ENCODE results near the gene TTC22.
A peak's percentile ranks its signal among the peaks of the same experiment; 100 is the strongest.

Gene TTC22

DNA sequence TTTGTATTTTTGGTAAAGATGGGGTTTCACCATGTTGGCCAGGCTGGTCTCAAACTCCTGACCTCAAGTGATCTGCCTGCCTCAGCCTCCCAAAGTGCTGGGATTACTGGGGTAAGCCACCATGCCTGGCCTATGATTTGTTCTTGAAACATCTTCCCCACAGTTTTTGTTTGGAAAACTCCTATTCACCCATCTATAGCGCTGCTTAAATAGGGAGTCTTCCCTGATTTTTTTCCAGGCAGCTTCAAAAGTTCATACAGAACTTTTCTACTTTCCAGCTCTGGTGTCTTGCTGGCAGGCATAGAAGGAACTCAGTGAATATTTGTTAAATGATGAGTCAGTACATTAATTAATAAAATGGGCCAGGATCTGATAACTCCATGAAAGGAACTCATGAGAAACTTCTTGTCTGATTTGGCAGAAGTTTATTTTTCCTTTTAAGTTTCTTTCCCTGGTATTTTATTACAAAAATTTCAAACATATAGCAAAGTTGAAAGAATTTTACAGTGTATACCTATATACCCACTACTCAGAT is 33.0 kb upstream of the TTC22 start:
- DNase-seq: no peak

DNA sequence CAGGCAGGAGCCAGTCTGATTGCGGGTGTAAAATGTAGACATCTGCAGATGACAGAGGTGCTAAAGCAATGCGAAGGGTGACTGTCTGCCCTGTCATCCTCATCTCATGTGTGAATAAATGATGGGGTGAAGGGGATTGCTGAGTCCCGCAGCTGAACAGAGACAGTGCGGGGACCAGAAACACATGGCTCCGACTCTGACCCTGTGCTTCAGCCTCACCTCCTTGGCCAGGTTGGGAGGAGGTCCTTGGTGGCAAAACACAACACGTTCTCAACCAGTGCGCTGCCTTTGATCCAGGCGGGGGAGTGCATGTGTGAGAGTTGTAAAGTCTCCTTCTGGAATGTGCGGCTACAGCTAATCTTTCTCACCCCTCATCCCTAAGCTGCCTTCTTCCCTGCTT is 32.0 kb upstream of the TTC22 start:
- DNase-seq: no peak

DNA sequence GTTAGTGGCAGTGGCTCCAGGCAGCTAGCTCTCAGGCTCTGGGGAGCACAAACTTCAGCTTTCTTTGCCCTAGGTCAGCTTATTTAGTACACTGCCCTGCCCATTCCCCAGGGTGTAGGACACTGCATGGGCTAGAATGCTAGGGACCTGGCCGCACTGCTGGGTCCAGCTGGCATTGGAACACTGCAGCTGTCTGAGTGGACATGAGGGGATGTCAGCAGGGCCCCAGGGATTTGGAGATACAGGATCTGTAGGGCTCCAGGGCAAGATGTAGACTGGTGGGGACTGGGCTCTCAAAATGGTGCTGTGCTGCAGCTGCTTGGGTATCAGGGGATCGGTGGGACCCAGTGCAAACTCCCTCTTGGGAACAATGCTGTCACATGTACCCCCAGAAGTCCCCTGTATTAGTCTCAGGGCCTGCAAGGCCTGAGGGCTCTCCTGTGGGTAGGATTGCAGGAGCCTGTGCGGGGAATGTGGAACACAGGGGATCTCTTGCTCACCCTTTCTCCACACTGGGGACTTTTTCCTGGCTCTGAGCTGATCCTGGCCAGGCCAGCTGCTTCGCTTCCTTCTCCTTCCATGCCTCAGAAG is 25.2 kb upstream of the TTC22 start:
- no peak for DNase-seq

DNA sequence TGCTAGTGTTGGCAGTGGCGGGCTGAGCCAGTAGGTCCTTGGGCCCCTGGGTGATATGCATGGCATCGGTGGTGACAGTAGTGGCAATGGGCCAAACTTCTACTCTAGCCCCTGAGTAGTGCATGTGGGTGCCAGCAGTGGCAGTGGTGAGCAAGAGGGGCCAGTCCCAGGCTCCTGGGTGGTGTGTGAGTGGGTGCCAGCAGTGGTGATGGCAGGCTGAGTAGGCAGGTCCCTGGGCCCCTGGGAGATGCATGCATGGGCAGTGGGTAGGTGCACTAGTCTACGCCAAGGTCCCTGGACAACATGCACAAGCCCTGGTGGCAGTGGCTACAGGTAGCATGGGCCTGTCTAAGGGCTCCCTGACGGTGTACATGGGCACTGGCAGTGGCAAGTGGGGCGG is 24.6 kb upstream of the TTC22 start:
- no peak for DNase-seq

DNA sequence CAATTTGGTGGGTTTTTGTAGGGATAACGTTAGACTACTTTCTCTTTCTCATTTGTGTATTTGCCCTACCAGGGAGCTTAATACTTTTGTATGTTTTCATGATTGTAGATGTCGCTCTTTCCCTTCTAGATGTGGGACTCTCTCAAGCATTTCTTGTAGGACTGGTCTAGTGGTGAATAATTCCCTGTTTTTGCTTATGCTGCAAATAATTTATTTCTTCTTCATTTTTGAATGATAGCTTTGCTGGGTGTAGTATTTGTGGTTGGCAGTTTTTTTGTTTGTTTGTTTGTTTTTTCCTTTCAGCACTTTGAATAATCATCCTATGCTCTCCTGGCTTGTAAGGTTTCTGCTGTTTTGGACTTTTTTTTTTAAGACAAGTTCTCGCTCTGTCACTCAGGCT is 22.5 kb upstream of the TTC22 start:
- no peak for DNase-seq

DNA sequence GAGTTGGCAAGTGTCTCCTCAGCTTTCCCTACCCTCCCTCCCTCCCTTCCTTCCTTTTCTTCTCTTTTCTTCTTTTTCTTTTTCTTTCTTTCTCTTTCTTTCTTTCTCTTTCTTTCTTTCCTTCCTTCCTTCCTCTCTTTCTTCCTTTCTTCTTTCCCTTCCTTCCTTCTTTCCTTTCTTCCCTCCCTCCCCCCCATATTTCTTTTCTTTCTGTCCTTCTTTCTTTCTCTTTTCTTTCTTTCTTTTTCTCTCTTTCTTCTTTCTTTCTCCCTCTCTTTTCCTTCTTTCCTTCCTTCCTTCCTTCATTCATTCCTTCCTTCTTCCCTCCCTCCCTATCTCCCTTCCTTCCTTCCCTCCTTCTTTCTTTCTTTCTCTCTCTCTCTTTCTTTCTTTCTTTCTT is 18.6 kb upstream of the TTC22 start:
- DNase-seq: no peak

DNA sequence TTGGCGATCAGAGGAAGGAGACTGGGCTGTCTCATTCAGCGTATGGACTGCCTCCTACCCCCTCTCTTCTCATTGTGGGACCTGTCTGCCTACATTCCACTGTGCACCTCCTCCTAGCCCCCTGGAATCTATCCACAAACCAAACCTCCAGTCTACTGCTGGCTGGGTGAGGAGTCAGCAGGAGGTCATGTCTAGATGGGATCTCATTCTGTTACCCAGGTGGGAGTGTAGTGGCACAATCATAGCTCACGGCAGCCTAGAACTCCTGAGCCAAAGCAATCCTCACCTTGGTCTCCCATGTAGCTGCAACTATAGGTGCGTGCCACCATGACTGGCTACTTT is 18.0 kb upstream of the TTC22 start:
- no peak for DNase-seq

DNA sequence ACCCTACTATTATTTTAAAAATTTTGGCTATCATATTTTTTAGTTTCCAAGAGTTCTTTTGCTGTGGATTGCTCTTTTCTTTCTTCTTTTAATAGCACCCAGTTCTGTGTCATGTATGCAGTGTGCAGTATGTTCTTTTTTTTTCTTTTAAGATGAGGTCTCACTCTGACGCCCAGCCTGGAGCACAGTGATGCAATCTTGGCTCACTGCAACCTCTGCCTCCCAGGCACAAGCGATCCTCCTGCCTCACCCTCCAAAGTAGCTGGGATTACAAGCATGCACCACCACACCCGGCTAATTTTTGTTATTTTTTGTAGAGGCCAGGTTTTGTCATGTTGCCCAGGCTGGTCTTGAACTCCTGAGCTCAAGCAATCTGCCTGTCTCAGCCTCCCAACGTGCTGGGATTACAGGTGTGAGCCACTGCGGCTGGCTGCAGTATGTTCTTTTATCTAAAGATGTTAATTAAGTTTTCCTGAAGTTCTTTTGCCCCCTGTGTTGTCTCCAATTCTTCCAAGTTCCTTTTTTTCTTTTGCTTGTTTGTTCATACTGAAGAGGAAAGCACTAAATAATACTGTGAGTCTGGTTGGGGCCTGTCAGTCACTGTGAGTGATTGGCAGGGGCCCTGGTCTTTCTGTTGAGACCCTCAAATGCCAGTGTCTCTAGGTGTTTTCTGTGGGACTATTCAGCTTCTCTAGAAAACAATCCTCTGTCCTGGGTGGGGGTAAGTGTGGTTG is 17.5 kb upstream of the TTC22 start:
- no peak for DNase-seq

DNA sequence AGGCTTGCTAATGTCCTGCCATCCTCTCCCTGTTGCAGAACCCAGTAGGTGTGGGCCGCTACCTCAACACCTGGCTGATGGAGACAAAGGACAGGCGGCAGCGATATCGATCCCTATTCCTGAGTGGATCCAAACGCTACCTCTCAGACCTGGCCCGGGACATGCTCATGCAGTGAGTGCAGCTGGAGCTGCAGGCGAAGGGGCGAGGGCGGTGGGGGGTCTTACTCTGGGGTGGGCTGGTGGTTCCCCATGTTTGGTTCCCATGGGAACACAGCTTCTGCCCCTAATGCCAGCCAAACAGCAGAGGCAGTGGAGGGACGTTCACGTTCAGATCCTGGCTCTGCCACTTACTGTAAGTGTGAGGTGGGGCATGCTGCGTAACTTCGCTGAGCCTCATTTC is 15.8 kb upstream of the TTC22 start:
- no peak for DNase-seq

DNA sequence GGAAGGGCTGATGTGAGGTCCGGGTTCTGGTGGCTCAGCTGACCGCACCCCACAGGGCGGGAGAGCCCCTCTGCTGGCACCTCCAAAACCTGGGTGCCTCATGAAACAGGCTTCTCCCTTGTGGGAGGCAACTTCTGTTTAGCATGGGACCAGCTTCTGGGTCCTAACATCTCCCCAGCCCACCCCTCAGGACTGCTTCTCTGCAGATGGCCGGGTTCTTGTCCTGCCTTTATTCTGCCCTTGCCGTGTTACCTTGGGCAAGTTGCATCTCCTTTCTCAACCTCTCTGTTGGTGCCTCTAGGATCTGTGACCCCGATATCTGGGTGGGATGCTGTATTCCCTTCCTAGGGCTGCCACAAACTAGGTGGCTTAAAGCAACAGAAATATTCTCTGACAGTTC is 15.0 kb upstream of the TTC22 start:
- DNase-seq: no peak

DNA sequence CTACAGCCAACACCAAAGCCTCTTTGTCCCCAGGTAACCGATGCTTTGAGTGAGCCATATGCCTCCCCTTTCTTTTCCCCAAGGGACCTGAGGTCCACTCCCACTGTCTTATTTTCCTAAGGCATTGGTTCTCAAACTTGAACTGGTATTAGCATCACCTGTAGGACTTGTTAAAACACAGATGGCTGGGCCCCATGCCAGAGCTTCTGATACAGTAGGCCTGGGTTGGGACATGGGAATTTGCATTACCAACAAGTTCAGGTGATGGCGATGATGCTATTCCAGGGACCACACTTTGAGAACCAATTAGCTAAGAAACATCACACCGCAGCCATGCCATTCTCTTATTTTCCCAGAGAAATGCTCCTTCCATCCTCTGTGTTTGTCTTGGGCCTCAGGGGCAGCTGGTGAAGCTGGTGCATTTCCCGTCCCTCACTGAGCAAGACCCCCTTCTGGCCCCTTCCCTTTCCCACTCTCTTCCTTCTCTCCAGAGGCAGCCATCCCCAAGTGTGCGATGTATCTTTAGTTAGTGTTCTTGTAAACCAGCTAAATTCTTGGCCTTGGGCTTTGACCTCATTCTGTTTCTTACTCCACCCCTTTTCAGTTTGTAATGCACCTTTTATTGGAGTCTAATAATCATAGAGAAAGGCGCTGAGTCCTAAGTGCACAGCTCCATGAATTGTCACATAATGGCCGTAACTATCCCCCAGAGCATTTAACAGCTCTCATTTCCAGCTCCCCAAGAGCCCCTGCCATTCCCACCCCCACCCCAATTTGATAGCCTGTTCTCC is 14.2 kb upstream of the TTC22 start:
- no peak for DNase-seq

DNA sequence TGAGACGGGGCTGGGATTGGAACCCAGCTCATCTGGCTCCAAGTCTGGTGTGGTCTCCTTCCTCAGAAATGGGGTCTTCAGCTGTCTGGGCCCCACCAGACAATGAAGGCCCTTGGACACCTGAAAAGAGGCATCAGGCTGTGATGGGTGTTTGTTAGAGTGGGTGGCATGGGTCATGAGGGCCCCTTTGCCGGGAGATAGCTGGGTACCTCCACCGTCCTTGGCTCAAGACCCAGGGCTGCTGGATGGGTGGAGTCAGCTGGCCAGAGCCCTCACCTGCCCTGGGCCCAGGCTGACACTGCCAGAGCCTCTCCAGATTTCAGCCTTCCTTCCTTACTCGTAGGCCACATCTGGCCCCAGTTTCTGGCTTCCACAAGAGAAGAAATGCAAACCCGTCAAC is 13.4 kb upstream of the TTC22 start:
- DNase-seq: no peak

DNA sequence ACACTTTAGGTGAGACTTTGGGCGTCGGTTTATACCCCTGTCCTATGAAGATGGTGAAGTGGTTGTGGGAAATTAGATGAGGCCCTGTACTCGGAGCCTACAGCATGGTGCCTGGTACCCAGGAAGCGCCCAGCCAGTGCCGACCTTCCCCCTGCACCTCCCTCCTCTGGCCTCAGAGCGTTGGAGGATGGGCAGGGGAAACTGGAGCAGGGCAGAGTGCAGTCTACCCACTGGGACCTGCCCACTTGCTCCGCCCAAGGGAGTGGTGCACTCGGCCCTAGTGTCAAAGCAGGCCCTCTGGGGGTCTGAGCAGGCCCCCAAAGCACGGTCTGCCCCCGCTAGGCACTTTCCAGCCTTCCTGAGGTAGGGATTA is 13.0 kb upstream of the TTC22 start:
- no peak for DNase-seq

DNA sequence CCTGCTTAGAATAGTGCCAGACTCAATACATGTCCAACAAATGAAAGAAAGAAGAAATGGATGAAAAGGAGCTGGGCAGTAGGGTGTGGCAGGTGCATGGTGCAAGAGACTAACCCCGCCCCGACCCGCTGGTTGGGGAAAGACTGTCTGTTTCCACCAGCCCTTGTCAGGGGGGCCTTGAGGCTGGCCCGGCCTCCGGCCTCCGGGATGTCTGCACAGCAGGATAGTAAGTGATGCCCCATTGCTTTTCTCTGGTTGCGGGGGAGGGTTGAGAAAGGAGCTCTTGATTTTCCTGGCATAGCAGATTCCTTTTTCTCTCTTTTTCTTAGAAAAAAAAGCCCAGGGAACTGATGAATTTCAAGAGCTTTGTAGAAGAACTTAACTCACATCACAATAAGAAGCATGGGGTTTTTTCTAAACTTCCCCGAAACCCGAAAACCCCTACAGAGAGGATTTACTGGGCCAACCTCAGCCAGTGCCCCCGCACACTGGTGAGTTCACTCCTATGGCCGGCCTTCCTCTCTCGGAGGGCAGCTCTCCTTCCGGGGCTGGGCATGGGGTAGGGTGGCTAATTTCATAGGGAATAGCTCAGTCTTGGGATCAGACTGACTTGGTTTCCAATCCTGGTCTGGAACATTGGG is 12.5 kb upstream of the TTC22 start:
- DNase-seq: no peak

DNA sequence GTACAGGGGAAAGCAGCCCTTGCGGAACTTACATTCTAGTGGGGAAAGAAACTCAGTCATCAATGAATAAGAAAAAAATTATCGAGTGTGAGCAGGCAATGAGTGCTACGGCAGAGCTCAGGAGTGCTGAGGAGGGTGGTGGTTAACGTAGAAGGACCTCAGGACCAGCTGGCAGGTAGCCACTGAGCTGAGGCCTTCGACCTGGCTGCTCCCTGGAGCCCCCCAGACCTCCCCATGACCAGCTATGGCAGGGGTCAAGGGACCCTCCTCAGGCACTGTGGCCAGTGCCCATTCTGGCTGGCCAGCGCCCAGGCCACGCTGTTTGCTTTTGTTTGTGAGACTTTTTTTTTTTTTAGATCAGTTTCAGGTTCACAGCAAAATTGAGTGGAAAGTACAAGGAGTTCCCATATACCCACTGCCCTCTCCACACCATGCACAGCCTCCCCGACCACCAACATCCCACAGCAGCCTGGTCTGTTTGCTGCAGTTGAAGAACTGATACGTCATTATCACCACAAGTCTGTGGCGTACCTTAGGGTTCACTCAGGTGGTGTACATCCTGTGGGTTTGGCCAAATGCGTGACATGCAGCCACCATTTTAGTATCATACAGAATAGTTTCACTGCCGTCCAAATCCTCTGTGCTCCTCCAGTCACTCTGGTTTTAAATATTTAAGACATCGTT is 11.8 kb upstream of the TTC22 start:
- no peak for DNase-seq

DNA sequence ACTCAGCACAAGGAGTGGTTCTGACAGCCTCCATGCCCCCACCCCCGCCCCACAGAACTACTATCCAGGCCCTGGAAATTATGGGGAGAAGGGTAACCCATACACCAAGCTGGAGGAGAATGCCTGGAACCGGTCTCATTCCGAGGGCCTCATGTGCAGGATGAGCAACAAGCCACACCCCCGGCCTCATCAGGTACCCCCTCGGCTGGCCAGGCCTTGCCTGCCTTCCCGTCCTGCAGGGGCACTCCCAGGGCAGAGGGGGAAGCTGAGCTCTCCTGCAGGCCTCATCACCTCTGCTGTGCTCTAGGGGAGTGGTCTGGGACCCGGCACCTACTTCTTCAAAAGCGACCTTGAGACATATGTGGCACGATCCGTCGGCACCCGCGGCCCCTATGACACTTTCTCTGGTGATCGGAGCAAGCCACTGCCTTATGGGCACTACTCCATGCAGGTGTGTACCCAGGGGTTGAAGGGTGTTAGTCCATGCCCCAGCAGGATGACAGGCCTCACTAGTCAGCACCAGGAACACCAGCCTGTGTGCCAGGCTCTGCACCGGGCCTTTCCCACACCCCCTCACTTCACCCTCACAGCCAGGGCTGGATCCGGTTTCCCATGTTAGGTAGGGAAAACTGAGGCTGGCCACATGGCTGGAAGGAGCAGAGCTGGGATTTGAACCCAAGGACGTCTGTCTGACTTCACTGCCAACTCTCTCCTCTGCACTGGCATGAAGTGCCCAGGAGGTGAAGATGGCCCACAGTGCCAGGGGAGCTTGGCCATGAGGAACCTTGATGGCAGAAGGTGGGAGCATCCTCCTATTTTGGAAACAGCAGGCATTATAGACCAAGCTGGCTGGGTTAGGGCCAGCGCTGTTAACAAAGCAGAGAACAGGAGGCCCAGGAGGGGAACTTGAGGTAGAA is 10.9 kb upstream of the TTC22 start:
- DNase-seq: no peak

DNA sequence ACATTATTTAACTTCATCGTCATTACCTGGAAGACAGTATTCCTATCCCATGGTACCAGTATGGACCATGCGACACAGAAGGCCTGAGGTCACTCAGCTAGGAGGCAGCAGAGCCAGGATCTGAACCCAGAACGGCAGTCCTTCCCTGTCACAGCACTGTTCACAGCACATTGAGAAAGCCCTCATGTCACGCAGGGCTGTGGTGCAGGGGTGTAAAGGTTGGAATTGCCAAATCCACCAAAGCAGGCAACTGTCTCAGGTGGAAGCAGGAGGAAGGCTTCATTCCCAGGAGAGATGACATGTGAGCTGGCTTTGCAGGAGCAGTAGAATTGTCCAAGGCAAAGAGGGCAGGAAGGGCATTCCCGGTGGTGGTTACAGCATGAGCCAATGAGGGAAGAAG is 9.9 kb upstream of the TTC22 start:
- no peak for DNase-seq

DNA sequence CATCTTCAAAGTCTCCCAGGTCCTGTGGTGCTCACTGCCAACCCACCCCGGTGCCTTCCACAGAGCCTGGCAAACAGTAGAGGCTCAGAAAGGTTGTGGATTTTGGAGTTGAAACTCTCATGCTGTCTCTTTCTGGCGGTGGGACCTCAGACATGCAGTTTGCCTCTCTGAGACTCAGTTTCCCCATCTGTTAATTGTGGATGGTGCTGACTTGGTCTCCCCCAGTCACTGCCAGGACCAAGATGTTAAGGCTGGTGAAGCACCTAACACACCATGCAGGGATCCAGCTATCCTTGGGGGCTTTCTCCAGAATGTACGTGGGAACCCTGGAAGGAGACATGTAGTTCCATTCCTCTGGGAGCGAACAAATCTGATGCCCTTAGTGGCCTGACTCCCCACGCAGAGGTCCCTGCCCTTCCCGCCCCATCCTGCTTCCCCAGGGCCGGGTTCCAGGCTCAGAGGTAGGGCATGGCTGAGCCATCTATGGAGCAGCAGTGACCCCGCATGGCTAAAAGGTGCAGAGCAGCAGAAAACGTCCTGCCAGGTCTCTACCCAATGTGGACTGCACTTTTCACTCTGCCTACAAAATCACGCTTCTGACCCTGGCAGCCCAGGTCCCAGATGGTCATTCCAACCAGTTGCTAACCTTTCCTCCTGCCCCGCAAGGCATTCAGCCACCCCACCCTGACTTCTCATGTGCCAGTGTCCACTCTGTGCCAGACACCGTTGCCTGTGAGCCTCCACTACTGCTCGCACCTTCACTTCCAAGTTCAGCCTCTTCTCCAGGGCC is 9.2 kb upstream of the TTC22 start:
- peak in 42 of 51 donors; percentile 5 to 77 (median 33) for DNase-seq

DNA sequence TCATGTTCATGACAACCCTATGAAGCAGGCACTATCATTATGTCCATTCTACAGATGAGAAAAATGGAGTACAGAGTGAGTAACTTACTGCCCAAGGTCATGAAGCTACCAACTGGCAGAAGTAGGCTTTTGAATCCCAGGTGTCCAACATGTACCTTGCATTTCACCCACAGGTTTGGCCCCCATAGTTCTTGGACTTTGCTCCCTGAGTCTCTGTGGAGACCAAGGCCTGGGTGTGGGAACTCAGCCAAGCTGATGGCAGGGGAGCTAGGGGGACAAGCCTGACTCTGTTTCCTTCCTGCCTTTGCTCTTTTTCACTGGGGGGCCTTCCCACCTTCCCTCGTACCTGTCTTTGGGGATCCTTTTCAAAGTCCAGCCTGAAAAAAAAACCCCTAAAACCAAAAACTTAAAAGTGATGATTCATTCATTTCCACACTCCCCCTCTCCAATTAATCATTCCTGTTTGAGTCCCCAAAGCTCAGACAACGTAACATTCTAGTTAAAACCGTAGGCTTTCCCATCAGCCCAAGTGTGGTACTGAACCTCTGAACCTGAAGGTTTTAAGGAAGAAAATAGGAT is 8.5 kb upstream of the TTC22 start:
- DNase-seq: no peak
